ENCODE data around the gene TIGIT. TPM values are rescaled to one million over a fixed set of nuclear protein-coding genes. Genes with fewer than 3 reads are reported as not detected.
"Not testable (repeated sequence)": the region's sequence is repeated elsewhere in the genome, so short reads cannot be mapped to it uniquely, and the experiment has no call there.

The TIGIT gene
- not detected for total RNA-seq

- no peak for DNase-seq (ENCODE audit: low read depth in 2 of 3, low spot score in 2 of 3)
These were observed at the start of gene TIGIT for GRCh38 chr3:114293838-114294535. Gene TIGIT (plus strand): TSS chr3:114294028. CDS start chr3:114294062, 34 bp downstream.

- no peak for DNase-seq (ENCODE audit: low read depth in 2 of 3, low spot score in 2 of 3)
These were observed 40.9 kb upstream of the TIGIT start for GRCh38 chr3:114252954-114253353.

- DNase-seq (ENCODE audit: low read depth in 2 of 3, low spot score in 2 of 3): no peak
These were observed 40.3 kb upstream of the TIGIT start for GRCh38 chr3:114253505-114253904.

DNA sequence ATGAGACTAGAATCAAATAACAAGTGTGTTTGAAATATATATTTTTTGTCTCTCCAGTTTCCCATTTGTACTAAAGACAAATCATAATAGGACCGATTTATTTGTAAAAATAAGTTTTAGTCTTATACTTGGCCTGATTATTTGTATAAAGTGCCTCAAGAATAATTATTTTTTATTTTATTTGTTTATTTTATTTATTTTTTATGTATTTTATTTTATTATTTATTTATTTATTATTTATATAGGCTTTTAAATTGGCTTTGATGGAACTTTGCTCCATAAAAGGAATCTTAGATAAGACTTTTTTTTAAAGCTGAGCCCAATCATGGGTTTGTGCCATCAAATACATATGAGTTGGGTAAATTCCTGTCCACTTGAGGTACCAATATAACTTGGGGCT, 34.3 kb upstream of the TIGIT start:
- DNase-seq (ENCODE audit: low read depth in 2 of 3, low spot score in 2 of 3): no peak

- no peak for DNase-seq (ENCODE audit: low read depth in 2 of 3, low spot score in 2 of 3)
These were observed 33.7 kb upstream of the TIGIT start for GRCh38 chr3:114260152-114260551.

DNA sequence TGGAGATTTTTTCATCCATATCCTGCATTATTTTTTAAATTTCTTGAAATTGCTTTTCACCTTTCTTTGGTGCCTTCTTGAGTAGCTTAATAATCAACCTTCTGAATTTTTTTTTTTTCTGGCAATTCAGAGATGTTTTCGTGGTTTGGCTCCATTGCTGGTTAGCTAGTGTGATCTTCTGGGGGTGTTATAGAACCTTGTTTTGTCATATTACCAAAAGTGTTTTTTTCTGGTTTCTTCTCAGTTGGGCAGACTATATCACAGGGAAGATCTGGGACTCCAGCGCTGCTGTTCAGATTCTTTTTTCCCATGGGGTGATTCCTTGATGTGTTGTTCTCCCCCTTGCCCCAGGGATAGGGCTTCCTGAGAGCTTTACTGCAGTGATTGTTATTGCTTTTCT, 23.8 kb upstream of the TIGIT start:
- no peak for DNase-seq (ENCODE audit: low read depth in 2 of 3, low spot score in 2 of 3)

DNA sequence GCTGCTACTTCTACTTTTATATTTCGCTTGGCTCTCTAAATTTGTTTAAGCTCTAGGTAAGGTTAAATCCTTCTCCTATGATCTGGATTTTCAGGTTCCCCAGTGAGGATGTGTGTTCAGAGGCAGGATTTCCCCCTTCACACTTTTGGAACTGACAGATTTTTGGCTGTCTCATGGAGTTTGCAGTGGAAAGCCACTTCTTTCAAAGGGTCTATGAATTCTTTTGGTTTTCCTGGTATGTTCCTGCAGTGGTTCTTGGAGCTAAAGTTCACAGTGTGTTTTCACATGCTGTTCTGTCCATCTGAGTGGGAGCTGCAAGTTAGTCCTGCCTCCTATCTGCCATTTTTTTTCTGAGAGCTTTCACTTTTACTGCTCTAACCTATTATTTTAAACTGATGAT, 21.6 kb upstream of the TIGIT start:
- DNase-seq (ENCODE audit: low read depth in 2 of 3, low spot score in 2 of 3): no peak

DNA sequence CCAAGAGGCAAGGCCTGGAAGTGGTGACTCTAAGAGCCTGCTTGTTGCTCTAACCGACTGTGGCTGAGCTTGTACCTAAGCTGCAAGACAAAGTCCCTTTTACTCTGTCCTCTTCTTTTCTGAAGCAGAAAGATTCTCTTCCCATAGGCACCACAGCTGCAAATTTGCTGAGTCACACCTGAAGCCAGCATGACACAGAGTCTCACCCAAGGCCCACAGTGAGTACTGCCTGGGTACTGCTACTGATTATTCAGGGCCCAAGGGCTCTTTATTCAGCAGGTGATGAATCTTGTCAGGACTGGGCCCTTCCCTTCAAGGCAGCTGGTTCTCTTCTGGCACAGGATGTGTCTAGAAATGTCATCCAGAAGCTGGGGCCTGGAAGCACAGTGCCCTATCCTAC, 18.9 kb upstream of the TIGIT start:
- peak in 1 of 3 donors; percentile 41 for DNase-seq (ENCODE audit: low read depth in 2 of 3, low spot score in 2 of 3)

GRCh38 chr3:114276856-114277255, 17.0 kb upstream of the TIGIT start:
- not testable (repeated sequence) for DNase-seq (ENCODE audit: low read depth in 2 of 3, low spot score in 2 of 3)

GRCh38 chr3:114284644-114285043, 9.2 kb upstream of the TIGIT start:
- no peak for DNase-seq (ENCODE audit: low read depth in 2 of 3, low spot score in 2 of 3)

- no peak for DNase-seq (ENCODE audit: low read depth in 2 of 3, low spot score in 2 of 3)
These were observed 8.1 kb upstream of the TIGIT start for GRCh38 chr3:114285648-114286230.

GRCh38 chr3:114286266-114286665, 7.6 kb upstream of the TIGIT start:
- no peak for DNase-seq (ENCODE audit: low read depth in 2 of 3, low spot score in 2 of 3)

- DNase-seq (ENCODE audit: low read depth in 2 of 3, low spot score in 2 of 3): peak; percentile 73 to 86 (median 81)
These were observed 2.6 kb upstream of the TIGIT start for GRCh38 chr3:114290911-114291901.

DNA sequence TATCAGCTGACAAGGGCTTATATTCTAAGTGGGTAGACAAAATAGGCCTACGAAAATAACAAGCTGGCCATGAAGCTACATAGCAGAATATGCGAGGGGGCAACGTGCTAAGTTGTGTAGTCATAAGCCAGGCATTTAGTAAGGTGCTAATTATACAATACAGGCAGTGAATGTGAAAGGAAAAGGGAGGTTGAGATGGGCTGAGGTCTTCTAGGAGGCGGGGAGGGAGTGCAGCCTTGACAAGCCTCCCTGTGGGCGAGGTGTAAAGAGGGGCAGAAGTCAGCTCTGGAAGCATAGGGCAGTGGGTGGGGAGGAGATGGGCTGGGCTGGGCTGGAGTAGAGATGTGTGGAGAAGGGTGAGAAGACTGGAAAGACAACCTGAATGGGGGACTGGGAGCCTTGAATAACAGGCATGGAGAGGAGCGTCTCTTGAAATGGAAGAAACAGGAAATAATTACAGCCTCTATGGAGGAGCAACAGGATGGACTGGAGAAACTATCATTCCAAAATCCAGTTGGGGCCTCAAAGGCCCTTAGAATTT, 1.2 kb downstream of the TIGIT start:
- DNase-seq (ENCODE audit: low read depth in 2 of 3, low spot score in 2 of 3): no peak

- no peak for DNase-seq (ENCODE audit: low read depth in 2 of 3, low spot score in 2 of 3)
These were observed 2.1 kb downstream of the TIGIT start for GRCh38 chr3:114295946-114296345.

- DNase-seq (ENCODE audit: low read depth in 2 of 3, low spot score in 2 of 3): peak in 1 of 3 donors; percentile 16
These were observed 5.6 kb downstream of the TIGIT start for GRCh38 chr3:114299421-114299820.

- DNase-seq (ENCODE audit: low read depth in 2 of 3, low spot score in 2 of 3): no peak
These were observed 6.3 kb downstream of the TIGIT start for GRCh38 chr3:114299941-114300624.

GRCh38 chr3:114307222-114307830, 13.5 kb downstream of the TIGIT start:
- DNase-seq (ENCODE audit: low read depth in 2 of 3, low spot score in 2 of 3): no peak

- DNase-seq (ENCODE audit: low read depth in 2 of 3, low spot score in 2 of 3): no peak
These were observed 14.0 kb downstream of the TIGIT start for GRCh38 chr3:114307832-114308231.

GRCh38 chr3:114308377-114308776, 14.5 kb downstream of the TIGIT start:
- DNase-seq (ENCODE audit: low read depth in 2 of 3, low spot score in 2 of 3): no peak

Measured in hematopoietic multipotent progenitor cell (in vitro differentiated cells).